NCI-H510A (cell line): Measurements from ENCODE around the gene IQGAP3.
"Not testable (repeated sequence)": the region's sequence is repeated elsewhere in the genome, so short reads cannot be mapped to it uniquely, and the experiment has no call there.

ENCODE experiments used
- DNase-seq: peaks from one replicate; lab custom pipeline; 2025; lab: John Stamatoyannopoulos, UW

The IQGAP3 gene

DNA sequence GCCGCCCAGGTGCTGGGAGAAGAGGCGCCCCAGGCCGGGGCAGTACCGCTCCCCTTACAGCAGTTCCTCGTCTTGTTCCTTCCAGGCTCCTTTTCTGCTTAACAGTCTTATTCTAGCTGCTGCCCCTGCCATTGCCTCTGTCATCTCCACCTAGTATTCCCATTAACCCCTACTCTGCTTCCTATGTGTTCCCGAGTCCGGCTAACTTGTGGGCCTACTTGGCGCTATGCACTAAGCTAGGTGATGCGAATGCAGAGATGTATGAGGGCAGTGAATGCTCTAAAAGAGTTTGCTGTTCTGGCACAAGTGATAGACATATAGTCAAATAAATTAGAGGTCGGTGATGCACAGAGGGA is 276 bp upstream of the IQGAP3 start:
- no peak for DNase-seq

DNA sequence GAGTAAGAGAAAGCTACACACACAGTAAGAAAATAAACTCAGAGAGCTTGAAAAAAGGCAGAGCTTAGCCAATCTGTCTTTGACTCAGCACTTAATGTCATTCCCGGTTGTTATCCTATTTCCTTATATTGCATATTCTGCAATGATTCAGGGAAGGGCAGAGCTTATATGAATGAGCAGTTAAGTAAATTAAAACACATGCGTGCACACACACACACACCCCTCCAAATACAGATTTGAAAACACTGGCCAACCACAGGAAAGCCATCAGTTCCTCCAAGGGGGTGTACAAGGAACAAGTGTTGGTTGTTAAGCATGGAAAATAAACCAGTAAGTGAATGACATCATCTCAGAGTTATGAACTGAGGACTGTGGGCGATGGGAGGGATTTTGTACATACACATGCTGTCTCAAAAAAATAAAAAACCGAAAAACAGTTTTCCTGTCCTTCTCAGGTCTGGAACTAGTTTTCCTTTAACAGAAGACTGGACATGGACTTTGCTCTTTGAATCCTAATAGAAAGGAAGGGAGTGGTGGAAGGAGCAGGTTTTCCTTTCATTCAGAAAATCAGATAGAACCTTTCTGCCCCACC is 1.0 kb downstream of the IQGAP3 start:
- DNase-seq: no peak

DNA sequence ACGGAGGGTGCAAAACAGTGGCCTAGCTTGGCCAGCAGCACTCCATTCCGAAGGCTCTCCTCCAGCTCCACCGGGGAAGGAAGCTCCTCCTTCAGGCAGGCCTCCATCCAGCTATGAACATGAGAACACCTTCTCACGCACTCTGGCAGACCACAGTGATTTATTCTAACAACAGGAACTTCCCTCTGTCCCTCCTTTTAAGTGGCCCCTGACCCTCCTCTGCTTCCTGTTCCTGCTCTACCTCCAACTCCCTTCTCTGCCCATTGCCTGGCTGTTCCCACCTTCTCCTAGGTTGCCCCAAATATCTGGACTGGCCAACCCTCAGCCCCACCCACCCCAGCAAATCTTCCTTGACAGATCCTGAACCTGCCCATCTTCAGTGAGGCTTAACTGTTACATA is 5.9 kb downstream of the IQGAP3 start:
- DNase-seq: no peak

DNA sequence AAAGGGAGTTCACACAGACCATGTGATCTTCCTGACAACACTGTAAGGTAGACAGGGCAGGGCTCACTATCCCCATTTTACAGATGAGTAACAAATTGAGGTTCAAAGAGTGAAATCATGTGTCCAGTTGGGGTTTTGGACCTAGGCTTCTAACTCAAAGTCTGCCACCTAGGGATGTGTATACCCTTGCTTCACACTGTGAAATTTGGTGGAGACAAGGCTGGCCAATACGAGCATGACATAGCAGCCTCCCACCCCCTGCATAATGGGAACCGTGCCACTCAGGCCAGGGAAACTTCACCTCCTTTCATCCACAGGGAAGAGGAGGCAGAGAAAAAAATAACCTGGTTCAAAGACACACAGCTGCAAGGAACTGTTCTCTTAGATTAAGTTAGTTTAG is 6.8 kb downstream of the IQGAP3 start:
- DNase-seq: no peak

DNA sequence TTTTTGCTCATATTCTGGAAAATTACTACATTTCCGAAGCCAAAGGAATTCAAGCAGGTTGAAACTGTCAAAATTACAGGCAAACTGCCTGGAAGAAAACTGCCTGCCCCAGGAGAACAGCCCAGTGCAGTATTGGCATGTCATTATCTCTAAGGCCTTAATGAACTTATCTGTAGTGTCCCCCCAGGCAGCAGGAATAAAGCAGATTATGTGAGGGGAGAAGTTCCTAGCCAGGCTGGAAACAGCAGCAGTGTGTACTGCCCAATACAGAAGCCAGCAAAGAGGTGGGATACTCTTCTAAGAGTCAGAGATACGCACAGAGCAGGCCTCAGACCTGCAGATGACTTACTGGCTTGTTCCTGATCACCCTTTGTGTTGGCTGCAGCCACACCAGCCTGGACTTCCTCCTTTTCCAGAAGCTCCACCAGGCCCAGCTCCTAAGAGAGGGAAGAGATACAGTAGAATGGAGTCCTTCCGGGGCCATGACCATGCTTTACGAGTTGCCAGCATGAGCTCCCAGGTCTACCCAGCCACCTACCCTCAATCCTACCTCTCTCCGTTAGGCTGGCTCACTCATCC is 11.7 kb downstream of the IQGAP3 start:
- DNase-seq: no peak

DNA sequence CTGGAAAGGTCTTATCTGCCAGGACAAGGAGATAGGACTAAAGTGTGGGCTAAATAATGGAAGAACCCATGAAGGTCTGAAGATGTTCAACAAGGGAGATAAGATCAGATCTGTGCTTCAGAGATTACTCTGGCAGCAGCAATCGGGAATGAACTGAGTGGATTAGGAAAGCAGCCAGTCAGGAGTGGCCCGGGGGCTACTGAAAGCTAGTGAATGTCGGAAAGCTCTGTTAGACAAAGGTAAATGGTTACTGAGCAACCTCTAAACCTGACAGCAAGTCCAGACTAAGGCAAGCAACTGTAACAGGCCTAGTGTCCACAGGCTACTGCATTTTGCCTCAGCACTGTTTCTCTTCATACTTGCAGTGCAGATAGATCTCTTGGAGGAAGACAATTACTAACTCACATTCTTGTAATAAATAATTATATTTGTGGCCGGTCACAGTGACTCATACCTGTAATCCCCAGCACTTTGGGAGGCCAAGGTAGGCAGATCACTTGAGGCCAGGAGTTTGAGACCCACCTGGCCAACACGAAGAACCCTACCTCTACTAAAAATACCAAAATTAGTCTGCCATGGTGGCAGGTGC is 12.5 kb downstream of the IQGAP3 start:
- no peak for DNase-seq

DNA sequence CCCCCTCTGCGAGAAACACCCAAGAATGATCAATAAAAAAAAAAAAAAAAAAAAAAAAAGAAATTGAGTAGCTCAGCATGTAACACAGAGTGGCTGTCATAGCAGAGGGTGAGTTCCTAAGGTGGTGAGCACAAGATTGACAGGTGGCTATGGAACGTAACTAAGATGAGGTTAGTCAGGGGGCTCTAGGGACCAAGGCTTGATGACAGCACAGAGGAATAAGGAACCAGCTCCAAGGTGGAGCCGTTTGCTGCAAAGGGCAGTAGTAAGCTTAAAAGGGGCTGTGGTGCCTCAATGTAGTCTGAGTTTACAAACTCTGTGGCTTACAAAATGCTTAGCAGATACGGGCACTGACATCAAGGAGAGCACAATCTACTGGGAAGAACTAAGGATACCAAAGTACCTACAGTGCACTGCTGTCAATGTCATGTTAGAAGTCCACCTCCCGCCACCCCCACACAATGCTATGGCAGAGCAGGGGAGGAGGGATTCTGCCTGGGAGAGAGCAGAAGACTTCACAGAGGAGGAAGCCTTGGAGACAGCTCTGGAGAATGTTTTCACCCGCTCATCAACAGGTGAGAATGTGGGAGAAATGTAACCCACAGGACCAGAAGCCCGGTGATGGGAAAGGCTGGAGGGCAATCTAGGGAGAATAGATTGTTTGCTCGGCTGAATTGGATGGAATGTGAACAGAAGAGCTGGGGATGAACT is 13.1 kb downstream of the IQGAP3 start:
- no peak for DNase-seq

DNA sequence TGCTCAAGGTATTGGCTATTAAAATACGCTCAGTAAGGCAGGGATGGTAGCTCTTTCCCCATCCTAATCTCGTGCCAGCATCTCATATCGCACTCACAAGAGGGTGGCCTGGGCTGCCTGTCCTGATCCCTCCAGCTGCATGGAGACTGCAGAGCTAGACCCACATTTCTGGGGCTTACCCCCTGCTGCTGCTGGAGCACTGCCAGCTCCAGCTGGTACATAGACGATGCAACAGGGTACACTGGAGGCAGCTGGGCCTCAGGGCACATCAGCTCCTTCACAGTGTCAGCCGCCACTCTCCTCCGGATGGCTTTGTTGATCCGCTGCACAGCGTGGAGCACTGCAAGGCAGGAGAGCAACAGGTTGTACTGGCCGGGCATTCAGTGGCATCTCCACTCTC is 16.0 kb downstream of the IQGAP3 start:
- peak; percentile 20 for DNase-seq

DNA sequence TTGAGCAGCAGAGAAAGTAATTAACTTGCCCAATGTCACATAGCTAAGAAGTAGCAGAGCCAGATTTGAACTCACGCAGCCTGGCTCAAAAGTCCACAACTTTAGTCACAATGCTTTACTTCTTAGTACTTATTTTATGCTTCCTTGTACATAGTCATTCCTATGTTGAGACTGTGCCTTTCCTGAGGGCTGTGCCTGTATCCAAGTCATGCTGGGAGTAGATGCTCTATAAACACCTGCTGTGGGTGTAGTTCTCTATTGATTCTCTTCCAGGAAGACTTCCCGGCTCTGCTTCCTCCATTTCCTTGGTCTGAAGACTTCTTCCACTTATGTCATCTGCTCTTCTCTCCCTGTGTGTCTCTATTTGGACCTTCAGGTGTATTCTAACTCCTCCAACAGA is 16.6 kb downstream of the IQGAP3 start:
- DNase-seq: no peak

DNA sequence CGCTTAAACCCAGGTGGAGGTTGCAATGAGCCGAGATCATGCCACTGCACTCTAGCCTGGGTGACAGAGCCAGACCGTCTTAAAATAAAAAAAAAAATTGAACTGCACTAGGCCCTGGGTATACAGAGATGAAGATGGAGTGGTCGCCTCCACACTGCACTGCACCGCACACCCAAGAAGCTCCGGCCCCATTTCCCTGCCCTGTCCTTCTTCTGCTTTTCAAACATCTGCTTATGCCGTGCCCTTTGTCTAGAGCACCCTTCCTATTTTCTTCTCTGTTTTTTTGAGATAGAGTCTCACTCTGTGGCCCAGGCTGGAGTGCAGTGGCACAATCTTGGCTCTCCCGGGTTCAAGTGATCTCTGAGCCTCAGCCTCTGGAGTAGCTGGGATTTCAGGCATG is 17.4 kb downstream of the IQGAP3 start:
- no peak for DNase-seq

DNA sequence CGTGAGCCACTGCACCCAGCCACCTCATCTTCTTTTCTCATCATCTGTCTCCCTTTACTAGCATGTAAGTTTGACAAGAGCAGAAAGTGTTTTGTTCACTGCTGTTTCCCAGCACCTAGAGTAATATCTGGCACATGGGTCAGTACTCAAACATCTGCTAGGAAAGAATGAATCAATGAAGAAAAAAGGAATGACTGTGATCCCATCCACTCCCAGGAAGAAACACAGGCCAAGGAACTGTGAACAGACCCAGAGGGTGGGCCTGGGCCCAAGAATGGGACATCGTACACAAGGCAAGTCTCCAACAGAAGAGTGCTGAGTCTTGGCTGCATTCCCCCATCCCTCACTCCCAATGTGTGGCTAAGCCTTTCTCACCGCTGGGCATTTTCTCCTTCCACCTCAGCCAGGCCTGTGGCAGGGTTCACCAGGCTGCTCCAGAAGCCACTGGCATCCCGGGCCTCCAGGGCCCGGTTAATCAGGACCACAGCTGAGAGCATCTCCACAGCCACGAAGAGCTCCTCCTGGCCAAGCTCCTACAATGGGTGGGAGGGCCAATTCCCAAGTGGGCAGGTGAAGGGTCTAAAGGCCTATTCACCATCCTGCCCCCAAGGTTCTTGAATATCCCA is 18.4 kb downstream of the IQGAP3 start:
- no peak for DNase-seq

DNA sequence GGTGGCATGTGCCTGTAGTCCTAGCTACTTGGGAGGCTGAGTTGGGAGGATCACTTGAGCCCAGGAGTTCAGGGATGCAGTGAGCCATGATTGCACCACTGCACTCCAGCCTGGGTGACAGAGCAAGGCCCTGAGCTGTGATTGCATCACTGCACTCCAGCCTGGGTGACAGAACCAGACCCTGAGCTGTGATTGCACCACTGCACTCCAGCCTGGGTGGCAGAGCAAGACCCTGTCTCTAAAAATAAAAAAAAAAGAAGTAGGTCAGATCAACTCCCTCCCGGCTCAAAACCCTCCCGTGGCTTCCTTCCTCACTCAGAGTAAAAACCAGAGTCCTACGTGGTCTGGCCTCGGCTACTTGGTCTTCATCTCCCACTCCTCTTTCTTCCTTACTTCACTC is 19.4 kb downstream of the IQGAP3 start:
- not testable (repeated sequence) for DNase-seq

DNA sequence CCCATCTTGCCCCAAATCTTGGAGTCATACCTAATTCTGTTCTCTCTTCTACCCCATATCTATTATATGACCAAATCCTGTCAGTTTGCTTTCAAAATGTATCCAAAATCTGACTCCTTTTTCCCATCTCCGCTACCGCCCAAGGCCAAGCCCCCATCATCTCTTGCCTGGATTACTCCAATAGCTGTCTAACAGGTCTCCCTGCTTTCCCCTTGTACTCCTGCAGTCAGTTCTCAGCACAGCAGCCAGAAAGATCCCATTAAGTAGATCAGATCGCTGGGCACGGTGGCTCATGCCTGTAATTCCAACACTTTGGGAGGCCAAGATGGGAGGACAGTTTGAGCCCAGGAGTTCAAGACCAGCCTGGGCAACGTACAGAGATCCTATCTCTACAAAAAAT is 19.8 kb downstream of the IQGAP3 start:
- no peak for DNase-seq

DNA sequence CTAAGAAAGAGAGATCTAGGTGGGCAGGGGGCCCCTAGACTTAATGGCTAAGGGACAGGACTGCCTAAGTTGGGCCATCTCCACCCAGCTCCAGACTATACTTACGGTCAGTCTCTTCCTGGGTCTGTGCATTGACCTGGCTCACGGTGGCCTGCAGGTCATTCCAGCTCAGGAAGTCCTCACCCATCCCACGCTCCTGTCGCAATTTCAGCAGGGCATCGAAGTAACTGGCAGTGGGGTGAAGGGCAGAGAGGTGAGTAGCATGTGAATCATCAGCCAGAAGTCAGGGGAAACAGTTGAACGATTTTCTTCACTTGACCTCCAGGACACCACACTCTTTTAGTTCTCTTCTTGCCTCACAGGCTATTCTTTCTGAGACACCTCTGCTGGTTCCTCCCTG is 20.5 kb downstream of the IQGAP3 start:
- no peak for DNase-seq

DNA sequence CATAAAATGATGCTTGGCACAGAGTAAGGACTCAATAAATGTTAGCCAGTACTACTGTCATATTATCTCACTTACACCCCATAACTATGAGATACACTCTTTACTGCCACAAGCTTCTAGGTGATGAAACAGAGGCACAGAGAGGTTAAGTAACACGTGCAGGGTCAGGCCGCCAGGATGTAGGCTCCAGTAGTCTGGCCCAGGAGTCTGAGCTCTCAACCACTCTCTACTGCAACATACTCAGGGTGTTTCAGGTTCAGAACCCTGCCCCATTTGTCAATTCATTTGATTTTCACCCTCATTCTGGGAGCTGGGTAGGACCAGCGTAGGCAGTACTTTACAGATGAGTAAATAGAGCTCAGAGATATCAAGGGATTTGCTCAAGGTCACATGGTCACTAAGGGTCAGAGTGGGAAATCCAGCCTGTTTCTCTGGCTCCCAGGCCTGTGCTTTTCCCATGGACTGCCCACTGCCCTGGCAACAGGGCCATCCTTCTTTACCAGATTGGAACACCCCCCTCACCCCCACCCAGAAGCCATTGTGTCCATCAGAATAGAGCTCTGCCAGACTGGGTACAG is 21.2 kb downstream of the IQGAP3 start:
- no peak for DNase-seq

DNA sequence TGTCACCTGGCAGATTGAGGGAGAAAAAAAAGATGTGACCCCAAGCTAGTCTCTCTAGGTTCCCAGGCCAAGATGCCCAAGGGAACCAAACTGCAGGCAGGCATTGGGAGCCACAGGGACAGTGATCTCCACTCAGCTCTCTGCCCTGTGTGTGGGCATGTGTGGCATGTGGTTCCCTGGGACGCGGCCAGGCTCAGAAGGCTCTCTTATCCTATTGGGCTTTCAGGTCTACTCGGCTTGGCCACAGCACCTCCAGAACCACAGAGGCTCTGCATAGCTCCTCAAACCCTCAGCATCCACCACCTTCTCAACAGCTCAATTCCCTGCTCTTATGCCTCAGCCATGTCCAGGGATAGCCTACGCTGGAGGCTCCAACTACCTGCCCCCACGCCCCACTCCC is 22.0 kb downstream of the IQGAP3 start:
- no peak for DNase-seq

DNA sequence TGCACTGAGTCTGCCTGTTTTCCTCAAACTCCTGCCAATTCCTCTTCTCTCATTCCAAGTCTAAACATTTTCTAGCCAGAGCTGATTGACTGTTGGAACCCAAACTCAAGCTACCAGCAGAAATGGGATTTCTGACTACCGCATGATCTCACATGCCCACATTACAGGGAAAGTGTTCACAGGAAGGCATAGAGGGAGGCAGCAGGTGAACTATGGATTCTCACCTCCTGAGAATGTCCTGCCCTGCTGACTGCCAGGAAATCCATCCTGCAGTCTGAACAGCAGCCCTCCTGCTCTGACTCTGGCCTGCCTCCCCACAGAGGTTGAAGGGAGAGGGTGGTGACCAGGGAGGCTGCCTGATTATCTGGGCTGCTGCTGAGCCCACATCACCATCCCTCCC is 22.5 kb downstream of the IQGAP3 start:
- no peak for DNase-seq

DNA sequence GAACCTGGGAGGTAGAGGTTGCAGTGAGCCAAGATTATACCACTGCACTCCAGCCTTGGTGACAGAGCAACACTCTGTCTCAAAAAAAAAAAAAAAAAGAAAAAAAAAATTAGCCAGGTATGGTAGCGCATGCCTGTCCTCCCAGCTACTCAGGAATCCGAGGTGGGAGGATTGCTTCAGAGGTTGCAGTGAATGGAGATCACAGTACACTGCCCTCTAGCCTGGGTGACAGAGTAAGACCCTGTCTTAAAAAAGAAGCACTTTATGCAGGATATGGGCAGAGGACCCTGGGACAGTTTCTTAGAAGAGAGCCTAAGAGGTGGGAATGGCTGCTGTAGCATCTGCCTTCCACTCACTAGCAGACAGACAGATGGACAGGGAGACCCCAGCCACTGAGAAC is 23.0 kb downstream of the IQGAP3 start:
- DNase-seq: no peak

DNA sequence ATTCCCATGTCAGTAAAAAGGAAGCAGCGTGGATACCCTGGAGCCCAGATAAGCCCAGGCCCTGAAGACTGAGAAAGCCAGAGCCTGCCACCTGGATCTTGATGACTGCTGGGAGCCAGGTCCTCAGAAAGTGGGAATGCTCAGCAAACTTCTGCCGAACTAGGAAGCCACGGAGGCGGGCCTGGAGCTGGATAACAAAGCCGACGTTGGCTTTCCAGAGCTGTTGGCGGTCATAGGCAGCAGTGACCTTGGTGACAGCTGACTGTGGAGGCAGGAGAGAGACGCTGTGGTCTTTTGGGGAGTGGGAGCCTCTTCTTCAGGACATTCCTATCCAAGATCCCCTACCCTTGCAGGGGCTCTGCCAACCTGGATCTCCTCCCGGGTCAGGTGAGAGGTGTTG is 24.4 kb downstream of the IQGAP3 start:
- DNase-seq: no peak

DNA sequence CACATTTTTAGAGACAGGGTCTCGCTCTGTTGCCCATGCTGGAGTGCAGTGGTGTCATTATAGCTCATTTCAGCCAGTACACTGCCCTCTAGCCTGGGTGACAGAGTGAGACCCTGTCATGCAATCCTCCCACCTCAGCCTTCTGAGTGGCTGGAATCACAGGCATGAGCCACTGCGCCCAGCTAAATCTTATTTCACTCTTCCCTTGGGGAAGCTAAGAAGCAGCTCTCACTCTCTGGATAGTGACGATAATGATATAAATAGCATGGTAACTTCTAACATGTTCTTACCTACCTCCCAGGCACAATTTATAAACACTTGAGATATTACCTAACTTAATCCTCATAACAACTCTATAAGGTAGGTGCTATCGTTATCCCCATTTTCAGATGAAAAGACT is 24.9 kb downstream of the IQGAP3 start:
- no peak for DNase-seq

DNA sequence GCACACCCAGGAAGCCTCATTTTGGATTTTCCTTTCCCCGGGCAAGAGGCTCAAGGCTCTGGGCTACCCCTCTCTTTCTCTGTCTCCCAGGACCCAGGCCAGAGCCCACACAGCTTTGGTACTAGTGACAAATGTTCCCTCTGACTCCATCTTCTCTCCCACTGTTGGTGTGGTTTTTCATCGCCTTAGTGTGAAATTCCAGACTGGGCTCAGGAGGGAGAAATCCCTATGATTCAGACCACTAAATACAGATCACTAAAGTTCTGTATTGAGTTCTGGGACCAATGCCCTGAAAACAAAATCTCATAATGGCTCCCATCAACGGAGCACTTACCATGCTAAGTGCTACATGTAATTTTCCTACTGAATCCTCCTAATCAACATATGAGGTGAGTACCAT is 26.1 kb downstream of the IQGAP3 start:
- DNase-seq: no peak

DNA sequence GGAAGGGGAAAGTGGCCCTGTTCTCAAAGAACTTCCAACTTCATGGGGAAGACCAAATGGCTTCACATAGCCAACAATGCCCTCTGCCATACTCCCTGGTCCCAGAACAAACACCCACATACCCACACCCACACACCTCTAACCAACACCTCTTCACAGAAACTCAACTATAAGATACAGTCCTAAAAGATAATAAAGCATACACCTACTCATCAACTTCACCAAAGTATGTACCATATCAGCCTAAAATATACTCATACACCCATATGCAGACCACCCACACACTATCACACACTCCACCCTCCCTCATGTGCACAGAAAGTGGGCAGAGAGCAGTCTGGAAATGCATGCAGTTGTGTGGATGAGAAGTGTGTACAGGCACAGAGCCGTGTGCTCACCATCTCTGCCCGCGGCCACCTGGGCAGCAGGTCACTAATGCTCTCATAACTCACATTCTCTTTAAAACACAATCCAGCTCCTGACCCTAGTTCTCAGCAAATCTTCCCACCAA is 27.7 kb downstream of the IQGAP3 start:
- DNase-seq: no peak

DNA sequence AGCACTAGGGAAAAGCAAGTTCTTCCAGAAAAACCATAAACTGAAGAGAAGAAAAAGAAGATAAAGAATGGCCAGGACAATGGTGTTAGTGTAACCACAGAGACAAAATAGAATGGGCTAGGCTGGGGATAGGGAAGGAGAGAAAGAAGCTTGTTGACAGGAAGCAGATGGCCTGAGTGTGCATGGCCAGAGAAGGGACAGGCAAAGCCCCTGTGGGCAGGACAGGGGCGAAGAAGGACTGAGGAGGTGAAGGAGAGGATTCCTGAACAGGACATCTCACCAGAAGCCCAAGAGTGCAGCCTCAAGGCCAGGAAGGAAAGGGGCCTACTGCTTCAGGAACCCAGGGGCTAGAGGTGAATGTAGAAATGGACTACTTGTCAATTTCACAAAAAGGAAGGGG is 29.3 kb downstream of the IQGAP3 start:
- no peak for DNase-seq
